Liver (tissue), 9 donors: ENCODE data around the gene SGPL1. TPM values are rescaled to one million over a fixed set of nuclear protein-coding genes. Genes with fewer than 3 reads are reported as not detected.

Source experiments
- DNase-seq: peaks from one replicate; pipeline ENCODE4 v3.0.0-alpha.2; 2017; ENCODE audit warnings: low spot score
- H3K27ac ChIP-seq, 2 donors: one replicate each; pipeline ENCODE4 v1.7.0; 2013; ENCODE audit warnings: inconsistent platforms in 2 of 2, low read length in 2 of 2, control low read depth in 1 of 2, low read depth in 1 of 2, mild to moderate bottlenecking in 1 of 2
- H3K27me3 ChIP-seq, 4 donors: one replicate each; pipeline versions ENCODE4 v1.6.1 to v1.7.0; 2013; ENCODE audit warnings: low read length in 3 of 4, inconsistent platforms in 1 of 4, mild to moderate bottlenecking in 1 of 4, moderate library complexity in 1 of 4; ENCODE audit not compliant: control insufficient read depth in 4 of 4, insufficient read depth in 4 of 4
- H3K36me3 ChIP-seq, 4 donors: one replicate each; pipeline versions ENCODE4 v1.6.1 to v1.7.0; 2013; ENCODE audit warnings: low read length in 3 of 4, mild to moderate bottlenecking in 3 of 4, low read depth in 1 of 4, moderate library complexity in 1 of 4; ENCODE audit not compliant: control insufficient read depth in 4 of 4, insufficient read depth in 3 of 4
- H3K4me1 ChIP-seq, 4 donors: one replicate each; pipeline versions ENCODE4 v1.6.1 to v1.7.0; 2013; ENCODE audit warnings: low read length in 3 of 4, mild to moderate bottlenecking in 3 of 4, moderate library complexity in 1 of 4; ENCODE audit not compliant: control insufficient read depth in 4 of 4, insufficient read depth in 4 of 4
- H3K4me3 ChIP-seq, 3 donors: one replicate each; pipeline versions ENCODE4 v1.6.1 to v1.7.0; 2013; ENCODE audit warnings: low read length in 3 of 3, control low read depth in 1 of 3, low read depth in 1 of 3, mild to moderate bottlenecking in 1 of 3
- H3K9ac ChIP-seq, 2 donors: one replicate each; pipeline ENCODE4 v1.7.0; 2013; ENCODE audit warnings: low read length in 2 of 2, mild to moderate bottlenecking in 2 of 2, moderate library complexity in 2 of 2, control low read depth in 1 of 2, low read depth in 1 of 2
- H3K9me3 ChIP-seq, 4 donors: one replicate each; pipeline versions ENCODE4 v1.6.1 to v1.7.0; 2013; ENCODE audit warnings: low read length in 3 of 4; ENCODE audit not compliant: control insufficient read depth in 4 of 4
- CTCF ChIP-seq: fragments of 150-350 bp; IDR thresholded peaks from 2 replicates; pipeline ENCODE4 v1.5.1; 2017; ENCODE audit warnings: improper control_type of control experiment, low read depth, low read length; ENCODE audit not compliant: missing input control
- EGR1 ChIP-seq, 2 donors: IDR thresholded peaks; 2 replicates each; pipeline ENCODE4 v1.6.1; 2016 to 2018; ENCODE audit warnings: antibody characterized with exemption in 2 of 2, low read depth in 2 of 2
- FOXA1 ChIP-seq: IDR thresholded peaks from 2 replicates; pipeline ENCODE4 v1.6.1; 2016; ENCODE audit warnings: antibody characterized with exemption
- FOXA2 ChIP-seq: IDR thresholded peaks from 2 replicates; pipeline ENCODE4 v1.6.1; 2016; ENCODE audit warnings: antibody characterized with exemption
- GABPA ChIP-seq, 2 donors: IDR thresholded peaks in 1 of 2; conservative IDR thresholded peaks in 1 of 2; 2 replicates each; pipeline ENCODE4 v1.6.1; 2016; ENCODE audit warnings: antibody characterized with exemption in 2 of 2, mild to moderate bottlenecking in 1 of 2, moderate library complexity in 1 of 2
- HNF4A ChIP-seq, 2 donors: conservative IDR thresholded peaks; 2 replicates each; pipeline ENCODE4 v1.6.1; 2016; ENCODE audit warnings: antibody characterized with exemption in 2 of 2, mild to moderate bottlenecking in 2 of 2
- HNF4G ChIP-seq: IDR thresholded peaks from 2 replicates; pipeline ENCODE4 v1.6.1; 2016; ENCODE audit warnings: antibody characterized with exemption
- JUND ChIP-seq, 2 donors: IDR thresholded peaks; 2 replicates each; pipeline ENCODE4 v1.6.1; 2016; ENCODE audit warnings: antibody characterized with exemption in 2 of 2
- NR2F2 ChIP-seq: IDR thresholded peaks from 2 replicates; pipeline ENCODE4 v1.6.1; 2016; ENCODE audit warnings: antibody characterized with exemption
- RAD21 ChIP-seq, 2 donors: IDR thresholded peaks; 2 replicates each; pipeline ENCODE4 v1.6.1; 2016; ENCODE audit warnings: antibody characterized with exemption in 2 of 2, mild to moderate bottlenecking in 2 of 2
- REST ChIP-seq: IDR thresholded peaks from 2 replicates; pipeline ENCODE4 v1.6.1; 2016; ENCODE audit warnings: antibody characterized with exemption, mild to moderate bottlenecking
- RXRA ChIP-seq, 2 donors: IDR thresholded peaks; 2 replicates each; pipeline ENCODE4 v1.6.1; 2017 to 2018; ENCODE audit warnings: antibody characterized with exemption in 2 of 2, mild to moderate bottlenecking in 1 of 2
- SP1 ChIP-seq: IDR thresholded peaks from 2 replicates; pipeline ENCODE4 v1.6.1; 2018; ENCODE audit warnings: antibody characterized with exemption, mild to moderate bottlenecking
- TAF1 ChIP-seq: conservative IDR thresholded peaks from 2 replicates; pipeline ENCODE4 v1.6.1; 2016; ENCODE audit warnings: antibody characterized with exemption, mild to moderate bottlenecking
- YY1 ChIP-seq: IDR thresholded peaks from 2 replicates; pipeline ENCODE4 v1.6.1; 2016; ENCODE audit warnings: antibody characterized with exemption, mild to moderate bottlenecking
- ZBTB33 ChIP-seq: IDR thresholded peaks from 2 replicates; pipeline ENCODE4 v1.6.1; 2016; ENCODE audit warnings: antibody characterized with exemption
- WGBS: extraction: QIAGEN DNeasy Blood & Tissue Kit; methylation state at CpG from one replicate; pipeline ENCODE4 v1.1.7; 2013; 5-methylcytosine and 5-hydroxymethylcytosine counted together
- polyA plus RNA-seq, 2 donors: library from polyadenylated mRNA; stranded (reverse) in 1 of 2; unstranded in 1 of 2; fragments of 200-250 nt in 1 of 2; fragments of >200 nt in 1 of 2; fragmentation: Nextera tagmentation in 1 of 2; extraction: Ambion mirVana in 1 of 2; gene quantifications; one replicate each; pipeline versions ENCODE4 v1.2.1 to v1.2.3, GENCODE V29; 2013 to 2015
- total RNA-seq, 2 donors: library from RNA; depleted of rRNA; stranded (reverse); fragments of >200 nt; gene quantifications; one replicate each; pipeline ENCODE4 v1.2.3, GENCODE V29; 2014
- TF ChIP-seq, protein P1 (sequence below): IDR thresholded peaks from 2 replicates; pipeline ENCODE4 v1.6.1; 2016; ENCODE audit warnings: antibody characterized with exemption
- TF ChIP-seq, protein P2 (sequence below): IDR thresholded peaks from 2 replicates; pipeline ENCODE4 v1.6.1; 2016; ENCODE audit warnings: antibody characterized with exemption
- donor health status: healthy.
- donor health status: healthy.
- donor health status: healthy.
- donor health status: healthy.
- donor health status: healthy.

Gene SGPL1
- total and polyA plus RNA-seq, 4 donors = 11.8 to 37.1 (median 16.8) TPM

DNA sequence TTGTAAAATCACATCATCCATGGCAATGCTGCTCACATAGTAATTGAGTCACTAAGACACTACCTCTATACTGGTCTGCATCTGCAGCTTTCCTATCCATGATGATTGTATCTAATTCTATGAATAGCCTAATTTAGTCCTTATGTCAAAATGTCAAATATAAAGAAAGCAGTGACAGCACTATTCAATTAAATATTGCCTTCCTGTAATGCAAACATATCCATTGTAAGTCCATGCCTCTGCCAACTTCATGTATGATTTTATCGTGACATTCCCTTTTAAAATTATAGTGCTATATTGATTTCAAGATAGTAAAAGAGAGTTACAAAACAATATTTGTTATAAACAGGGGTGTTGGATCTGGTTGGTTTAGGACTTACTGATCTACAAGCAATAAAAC, 4.8 kb upstream of the SGPL1 start (continued):
- no peak for TF ChIP-seq REST
- no peak for TF ChIP-seq EGR1 (IDR thresholded peaks at IDR 0.05; ENCODE audit: low read depth in 2 of 2)

- Histone ChIP-seq H3K9me3 (no peaks in the 10 kb centered on the region), H3K36me3 (no peaks in the 10 kb centered on the region), H3K27me3 (no peaks in the 10 kb centered on the region), H3K4me1 (peaks cover 0 to 6% (median 3%) of the 10 kb centered on the region in 4 donors), H3K9ac (no peak overlapping the region), H3K4me3 (no peak overlapping the region), H3K27ac (no peak overlapping the region)
- 85% methylated on average over 3 of the region's 3 CpGs for WGBS
- no peak for TF ChIP-seq ZBTB33
- no peak for TF ChIP-seq HNF4G
- no peak for TF ChIP-seq JUND (IDR thresholded peaks at IDR 0.05)
- TF ChIP-seq GABPA (IDR thresholded peaks at IDR 0.05 in 1 of 2, conservative IDR thresholded peaks at IDR 0.05 in 1 of 2) = no peak
- TF ChIP-seq, protein P1, sequence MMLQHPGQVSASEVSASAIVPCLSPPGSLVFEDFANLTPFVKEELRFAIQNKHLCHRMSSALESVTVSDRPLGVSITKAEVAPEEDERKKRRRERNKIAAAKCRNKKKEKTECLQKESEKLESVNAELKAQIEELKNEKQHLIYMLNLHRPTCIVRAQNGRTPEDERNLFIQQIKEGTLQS = no peak
- no peak for TF ChIP-seq NR2F2
- no peak for TF ChIP-seq HNF4A (conservative IDR thresholded peaks at IDR 0.05)
- no peak for TF ChIP-seq SP1
- no peak for TF ChIP-seq FOXA1
- no peak for TF ChIP-seq YY1
- TF ChIP-seq RAD21 (IDR thresholded peaks at IDR 0.05) = no peak
- no peak for TF ChIP-seq RXRA (IDR thresholded peaks at IDR 0.05)
- TF ChIP-seq TAF1 = no peak
- no peak for TF ChIP-seq FOXA2
- no peak for TF ChIP-seq EGR1 (IDR thresholded peaks at IDR 0.05; ENCODE audit: low read depth in 2 of 2)
- no peak for TF ChIP-seq CTCF
- TF ChIP-seq REST = no peak
- TF ChIP-seq, protein P2, sequence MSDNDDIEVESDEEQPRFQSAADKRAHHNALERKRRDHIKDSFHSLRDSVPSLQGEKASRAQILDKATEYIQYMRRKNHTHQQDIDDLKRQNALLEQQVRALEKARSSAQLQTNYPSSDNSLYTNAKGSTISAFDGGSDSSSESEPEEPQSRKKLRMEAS = no peak
- DNase-seq = no peak
These were observed 3.9 kb upstream of the SGPL1 start for GRCh38 chr10:70811881-70812280.
